GM21737 (cell line): ENCODE data around the gene ACOD1.
"Not testable (repeated sequence)": the region's sequence is repeated elsewhere in the genome, so short reads cannot be mapped to it uniquely, and the experiment has no call there.

Experiments used
- ATAC-seq: cut with Tn5 transposase; IDR thresholded peaks from one replicate; pipeline ENCODE4 v1.9.1; 2021; ENCODE audit warnings: mild to moderate bottlenecking, moderate library complexity; ENCODE audit not compliant: unreplicated experiment

ACOD1 gene

DNA sequence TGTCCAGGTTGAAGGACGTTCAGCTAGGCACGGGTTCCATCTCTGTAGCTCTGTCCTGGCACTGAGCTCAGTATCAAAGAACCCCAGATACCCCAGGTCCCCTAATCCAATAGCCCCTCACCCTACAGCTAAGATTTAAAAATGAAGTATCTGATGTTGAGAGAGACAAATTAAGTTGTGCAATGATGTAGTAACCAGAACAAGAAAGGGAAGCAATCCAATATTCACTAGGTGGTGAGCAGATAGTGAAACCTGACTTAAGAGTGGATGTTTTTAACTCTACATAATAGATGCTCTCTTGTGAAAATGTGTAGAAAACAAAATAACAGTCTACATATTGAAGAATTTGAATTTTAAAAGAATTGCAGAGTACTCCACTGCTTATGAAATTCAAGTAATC, 1.8 kb downstream of the ACOD1 start:
- ATAC-seq: no peak

DNA sequence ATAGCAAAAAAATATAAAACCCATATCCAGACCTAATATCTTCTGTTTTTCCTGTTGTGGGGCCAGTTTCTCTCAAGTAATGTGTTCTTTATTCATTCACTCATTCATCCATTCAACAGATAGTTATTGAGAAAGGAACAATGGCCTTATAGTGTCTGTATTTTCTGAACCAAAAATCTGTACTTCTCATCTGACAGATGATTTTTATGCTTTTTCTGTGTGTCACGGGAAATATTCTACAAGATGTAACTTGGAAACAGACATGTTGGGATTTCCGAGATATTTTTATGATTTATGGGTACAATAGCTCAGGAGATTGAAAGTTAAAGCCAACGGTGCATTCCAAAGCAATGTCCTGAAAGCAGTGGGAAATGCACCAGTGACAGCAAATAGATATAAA, 5.7 kb downstream of the ACOD1 start:
- ATAC-seq: no peak

DNA sequence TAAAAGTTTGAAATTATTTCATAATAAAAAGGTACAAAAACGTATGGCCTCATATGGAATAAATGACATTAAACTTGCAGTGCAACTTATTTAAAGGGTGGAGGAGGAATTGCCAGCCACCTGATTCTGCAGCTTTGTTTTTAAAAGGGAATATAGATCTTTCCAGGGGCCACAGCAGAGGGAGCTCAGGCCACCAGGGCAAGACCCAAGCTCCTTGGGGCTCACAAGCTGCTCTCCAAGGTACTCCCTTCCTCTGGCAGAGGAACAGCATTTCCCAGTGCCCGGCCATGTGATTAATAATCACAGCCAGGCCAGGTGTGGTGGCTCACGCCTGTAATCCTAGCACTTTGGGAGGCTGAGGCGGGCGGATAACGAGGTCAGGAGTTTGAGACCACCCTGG, 6.2 kb downstream of the ACOD1 start:
- no peak for ATAC-seq

DNA sequence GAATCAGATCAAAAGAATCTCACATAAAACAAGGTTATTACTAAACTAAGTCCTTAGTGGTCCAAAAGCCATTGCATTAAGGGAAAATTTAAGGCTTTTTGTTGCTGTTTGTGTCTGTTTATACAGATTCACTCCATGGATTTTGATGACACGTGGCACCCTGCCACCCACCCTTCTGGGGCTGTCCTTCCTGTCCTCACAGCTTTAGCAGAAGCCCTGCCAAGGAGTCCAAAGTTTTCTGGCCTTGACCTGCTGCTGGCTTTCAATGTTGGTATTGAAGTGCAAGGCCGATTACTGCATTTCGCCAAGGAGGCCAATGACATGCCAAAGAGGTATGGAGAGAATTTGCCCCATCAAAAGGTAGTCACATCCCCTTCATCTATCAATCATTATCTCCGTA, 6.9 kb downstream of the ACOD1 start:
- no peak for ATAC-seq

DNA sequence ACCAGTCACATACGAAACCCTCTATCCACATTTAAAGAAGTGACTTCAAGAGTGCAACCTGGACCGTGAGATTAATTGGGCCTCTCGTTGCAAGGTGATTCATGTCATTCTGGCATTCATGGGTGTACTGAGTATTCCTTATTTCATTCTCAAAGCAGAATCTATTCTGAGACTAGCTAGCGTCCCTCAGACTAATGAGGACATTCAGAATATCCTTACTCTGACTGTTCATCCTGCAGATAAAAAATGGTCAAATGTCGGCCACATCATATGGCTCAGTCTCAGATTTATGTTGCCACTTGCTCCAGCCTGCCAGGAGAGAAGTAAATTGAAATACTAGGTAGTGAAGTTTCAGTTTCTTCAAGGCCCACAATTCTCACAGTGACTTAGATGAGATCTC, 7.3 kb downstream of the ACOD1 start:
- ATAC-seq: no peak

DNA sequence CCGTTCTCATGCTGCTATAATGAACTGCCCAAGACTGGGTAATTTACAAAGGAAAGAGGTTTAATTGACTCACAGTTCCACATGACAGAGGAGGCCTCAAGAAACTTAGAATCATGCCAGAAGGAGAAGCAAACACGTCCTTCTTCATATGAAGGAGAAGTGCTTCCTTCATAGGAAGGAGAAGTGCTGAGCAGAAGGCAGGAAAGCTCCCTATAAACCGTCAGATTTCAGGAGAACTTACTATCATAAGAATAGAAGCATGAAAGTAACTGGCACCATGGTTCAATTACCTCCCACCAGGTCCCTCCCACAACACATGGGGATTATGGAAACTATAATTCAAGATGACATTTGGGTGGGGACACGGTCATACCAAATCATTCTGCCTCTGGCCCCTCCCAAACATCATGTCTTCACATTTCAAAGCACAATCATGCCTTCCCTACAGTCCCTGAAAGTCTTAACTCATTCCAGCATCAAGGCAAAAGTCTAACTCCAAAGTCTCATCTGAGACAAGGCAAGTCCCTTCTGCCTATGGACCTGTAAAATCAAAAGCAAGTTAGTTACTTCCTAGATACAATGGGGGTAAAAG, 10.6 kb downstream of the ACOD1 start:
- ATAC-seq: no peak

DNA sequence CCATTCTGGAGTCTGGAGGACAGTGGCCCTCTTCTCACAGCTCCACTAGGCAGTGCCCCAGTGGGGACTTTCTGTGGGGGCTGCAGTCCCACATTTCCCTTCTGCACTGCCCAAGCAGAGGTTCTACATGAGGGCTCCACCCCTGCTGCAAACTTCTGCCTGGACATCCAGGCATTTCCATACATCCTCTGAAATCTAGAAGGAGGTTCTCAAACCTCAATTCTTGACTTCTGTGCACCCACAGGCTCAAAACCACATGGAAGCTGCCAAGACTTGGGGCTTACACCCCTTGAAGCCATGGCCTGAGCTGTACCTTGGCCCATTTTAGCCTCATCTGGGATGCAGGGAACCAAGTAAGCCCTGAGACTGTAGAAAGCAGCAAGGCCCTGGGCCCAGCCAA, 11.4 kb downstream of the ACOD1 start:
- ATAC-seq: not testable (repeated sequence)

DNA sequence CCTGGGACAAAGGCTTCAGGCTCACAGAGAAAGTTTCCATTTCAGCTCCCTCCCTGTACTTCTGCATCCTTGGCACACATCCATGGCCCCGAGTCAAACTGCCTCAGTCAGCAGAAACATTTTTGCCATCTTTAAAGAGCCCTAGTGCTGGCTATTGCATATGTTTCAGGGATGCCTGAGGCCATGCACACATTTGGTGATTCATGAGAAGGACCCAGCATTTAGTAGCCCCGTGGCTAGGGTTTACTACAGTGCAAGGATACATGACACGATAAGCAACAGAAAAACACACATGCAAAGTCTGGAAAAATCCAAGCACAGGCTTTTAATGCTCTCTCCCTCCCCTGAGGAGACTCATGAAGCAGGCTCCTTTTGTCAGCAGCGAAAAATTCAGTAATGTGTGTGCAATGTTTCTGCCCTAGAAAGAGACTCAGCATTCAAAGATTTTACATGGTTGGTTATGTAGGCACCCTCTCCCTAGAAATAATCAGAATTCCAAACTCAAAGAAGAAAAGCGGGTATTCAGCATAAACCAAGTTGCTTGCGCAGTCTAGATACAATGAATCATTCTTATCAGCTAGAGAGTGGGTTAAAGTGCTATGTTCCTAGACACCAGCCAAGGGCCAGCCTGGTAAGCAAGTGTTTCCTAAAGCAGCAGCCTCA, 17.6 kb downstream of the ACOD1 start:
- no peak for ATAC-seq

DNA sequence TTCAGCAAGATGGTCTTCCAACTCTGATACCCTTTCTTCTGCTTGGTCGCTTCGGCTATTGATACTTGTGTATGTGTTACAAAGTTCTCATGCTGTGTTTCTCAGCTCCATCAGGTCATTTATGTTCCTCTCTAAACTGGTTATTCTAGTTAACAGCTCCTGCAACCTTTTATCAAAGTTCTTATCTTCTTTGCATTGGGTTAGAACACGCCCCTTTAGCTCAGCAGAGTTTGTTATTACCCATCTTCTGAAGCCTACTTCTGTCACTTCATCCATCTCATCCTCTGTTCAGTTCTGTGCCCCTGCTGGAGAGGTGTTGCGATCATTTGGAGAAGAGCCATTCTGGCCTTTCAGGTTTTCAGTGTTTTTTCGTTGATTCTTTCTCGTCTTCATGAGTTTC, 18.7 kb downstream of the ACOD1 start:
- no peak for ATAC-seq

DNA sequence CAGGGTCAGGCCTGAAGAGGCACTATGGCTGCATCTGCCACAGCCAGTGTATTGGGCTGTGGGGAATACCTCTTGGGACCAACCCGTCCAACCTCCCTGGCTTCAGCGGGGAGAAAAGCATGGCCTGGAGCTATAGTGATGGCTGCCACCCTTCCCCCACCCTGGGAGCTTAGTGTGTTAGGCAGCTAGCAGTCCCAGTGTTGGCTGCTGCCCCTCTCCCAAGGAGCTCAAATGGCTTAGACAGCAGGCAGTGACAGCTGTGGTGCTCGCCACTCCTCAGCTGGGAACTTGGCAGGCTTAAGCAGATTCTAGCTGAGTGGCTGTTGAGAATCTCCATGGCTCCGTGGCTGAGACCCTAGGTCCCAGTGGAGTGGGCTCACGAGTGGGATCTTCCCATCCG, 19.7 kb downstream of the ACOD1 start:
- no peak for ATAC-seq

DNA sequence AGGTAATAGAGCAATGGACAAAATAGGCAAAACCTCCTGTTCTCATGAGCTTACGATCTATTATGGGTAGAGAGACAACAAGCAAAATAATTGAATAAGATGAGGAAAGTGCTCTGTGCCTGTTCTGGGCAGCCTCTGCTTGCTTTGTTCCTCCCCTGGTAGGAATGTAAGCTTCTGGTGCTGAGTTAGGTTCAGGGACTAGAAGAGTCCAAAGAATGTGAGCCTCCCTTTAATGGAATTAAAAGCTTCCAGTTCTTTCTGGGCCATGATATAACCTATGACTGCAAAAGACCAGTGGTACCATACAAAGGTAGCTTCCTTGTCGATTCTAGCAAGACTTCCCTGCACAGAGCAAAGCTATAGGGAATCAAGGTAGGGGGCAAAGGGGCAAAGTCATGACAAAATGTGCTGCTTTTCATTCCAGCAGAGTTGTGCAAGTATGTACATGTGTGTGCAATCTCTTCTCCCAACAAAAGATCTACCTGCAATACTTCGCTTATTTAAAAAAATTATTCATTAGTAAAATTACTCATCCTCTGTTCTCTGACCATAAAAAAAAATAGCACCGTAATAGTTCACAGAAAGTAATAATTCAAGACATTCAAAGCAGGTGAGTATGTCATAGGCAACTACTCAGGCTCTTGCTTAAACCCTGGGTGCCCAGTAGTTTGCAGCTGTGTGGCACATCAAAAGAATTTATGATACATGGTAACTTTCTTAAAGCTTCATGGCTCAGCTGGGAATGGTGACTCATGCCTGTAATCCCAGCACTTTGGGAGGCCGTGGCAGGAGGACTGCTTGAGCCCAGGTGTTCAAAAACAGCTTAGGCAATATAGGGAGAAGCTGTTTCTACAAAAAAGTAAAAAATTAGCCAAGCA, 21.4 kb downstream of the ACOD1 start:
- ATAC-seq: no peak

DNA sequence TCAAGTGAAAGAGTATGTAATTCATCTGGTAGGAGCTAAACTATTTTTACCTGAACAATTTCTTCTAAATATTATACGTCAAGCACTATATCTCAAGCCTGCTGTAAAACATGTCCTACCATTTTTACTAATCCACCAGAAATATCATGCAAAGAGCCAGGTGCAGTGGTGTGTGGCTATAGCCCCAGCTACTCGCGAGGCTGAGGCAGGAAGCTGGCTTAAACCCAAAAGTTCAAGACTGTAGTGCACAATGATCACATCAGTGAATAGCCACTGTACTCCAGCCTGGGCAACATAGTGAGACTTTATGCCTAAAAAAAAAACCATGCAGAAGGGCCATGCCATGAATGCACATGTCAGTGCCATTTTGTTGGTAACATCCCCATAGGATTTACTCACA, 22.9 kb downstream of the ACOD1 start:
- no peak for ATAC-seq

DNA sequence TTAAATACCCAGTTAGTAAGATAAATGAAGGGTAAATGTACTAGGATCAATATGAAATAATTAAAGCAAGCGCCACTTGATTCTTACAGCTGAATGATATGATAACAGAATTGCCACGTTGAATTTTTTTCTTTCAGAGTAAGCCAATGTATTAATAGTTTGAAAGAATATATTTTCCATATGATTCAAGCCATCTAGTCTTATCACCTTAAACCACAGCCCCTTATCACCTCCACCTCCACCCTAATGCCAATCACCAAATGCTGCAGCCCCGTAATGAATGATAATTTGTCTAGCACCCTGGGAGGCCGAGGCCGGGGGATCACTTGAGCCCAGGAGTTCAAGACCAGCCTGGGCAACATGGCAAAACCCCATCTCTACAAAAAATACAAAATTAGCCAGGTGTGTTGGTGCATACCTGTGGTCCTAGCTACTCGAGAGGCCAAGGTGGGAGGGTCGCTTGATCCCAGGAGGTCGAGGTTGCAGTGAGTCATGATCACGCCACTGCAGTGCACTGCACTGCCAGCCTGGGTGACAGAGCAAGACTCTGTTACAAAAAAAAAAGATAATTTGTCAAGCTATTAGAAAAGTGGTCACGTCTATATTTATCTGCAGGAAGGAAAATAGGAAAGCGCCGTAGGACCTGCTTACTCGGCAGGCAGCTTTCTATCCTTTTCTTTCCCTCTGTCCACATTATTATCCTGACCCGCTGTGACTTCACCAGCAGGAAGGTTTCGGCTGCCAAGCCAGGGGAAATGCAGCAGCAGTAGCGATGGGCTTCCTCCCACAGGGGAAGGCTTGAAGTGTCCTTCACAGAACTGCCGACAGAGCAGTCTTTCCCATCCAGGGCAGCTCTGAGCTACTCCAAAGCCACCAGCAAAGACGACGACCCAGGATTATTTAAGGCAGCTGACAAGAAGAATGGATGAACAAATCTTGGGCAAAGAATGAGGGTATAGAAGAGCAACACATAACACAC, 23.8 kb downstream of the ACOD1 start:
- ATAC-seq: no peak

DNA sequence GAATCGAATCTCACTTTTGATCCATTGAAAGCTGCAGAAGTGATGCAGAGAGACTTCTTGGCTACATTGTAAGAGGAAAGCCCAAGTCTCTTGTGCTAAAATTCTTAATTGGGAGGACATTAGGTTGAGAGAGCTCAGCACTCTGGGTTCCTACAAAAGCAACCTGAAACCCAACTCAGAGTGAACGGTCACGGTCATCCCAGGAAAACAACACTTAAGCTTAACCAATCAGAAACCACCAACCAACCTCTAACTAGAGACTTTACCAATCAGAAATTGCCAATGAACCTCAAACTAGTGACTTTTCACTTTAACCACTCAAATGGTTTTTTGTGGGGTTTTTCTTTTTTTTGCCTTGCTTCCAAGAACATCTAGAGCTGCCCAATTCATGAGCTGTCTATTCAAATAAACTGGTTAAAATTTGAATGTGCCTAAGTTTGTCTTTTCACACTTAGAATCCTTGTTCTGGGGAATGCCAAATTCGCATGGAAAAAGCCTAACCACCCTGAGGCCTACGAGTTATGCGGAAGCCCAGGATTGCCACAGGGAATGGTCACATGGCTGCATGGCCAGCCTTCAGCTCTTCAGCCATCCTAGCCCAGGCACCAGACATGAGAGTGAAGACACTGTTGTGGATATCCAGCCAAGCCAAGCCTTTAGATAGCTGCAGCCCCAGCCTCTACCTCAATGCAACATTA, 25.8 kb downstream of the ACOD1 start:
- ATAC-seq: no peak

DNA sequence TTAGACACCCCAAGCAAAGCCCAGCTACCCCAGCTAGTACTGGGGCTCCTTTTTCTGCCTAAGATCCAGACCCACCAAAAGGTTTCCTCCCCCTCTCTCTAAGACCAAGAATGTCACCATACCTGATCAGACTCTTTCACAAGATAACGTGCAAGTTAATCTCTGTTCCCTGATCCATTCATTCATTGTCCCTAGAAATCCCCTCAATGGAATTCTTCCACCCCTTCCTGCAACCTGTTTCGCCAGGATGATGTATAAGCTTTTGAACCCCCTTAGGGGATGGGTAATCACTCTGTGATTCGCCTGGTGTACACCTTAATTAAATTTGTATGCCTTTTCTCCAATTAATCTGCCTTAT, 26.3 kb downstream of the ACOD1 start:
- ATAC-seq: no peak

DNA sequence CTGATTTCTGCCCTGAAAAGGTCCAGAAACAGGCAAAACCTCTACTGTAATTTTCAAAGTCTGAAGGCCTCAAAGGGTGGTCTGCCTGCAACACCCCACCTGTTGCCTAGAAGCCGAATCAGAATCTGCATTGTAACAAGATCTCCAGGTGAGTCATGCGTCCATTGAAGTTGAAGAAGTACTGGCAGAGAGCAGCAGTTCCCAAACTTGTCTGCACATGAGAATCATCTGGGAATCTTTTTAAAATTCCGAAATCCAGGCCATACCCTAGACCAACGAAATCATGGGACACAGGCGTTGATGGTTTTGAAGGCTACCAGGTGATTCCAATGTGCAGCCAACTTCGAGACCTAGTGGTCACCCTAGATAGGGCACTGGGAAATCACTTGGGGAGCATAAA, 27.6 kb downstream of the ACOD1 start:
- no peak for ATAC-seq

DNA sequence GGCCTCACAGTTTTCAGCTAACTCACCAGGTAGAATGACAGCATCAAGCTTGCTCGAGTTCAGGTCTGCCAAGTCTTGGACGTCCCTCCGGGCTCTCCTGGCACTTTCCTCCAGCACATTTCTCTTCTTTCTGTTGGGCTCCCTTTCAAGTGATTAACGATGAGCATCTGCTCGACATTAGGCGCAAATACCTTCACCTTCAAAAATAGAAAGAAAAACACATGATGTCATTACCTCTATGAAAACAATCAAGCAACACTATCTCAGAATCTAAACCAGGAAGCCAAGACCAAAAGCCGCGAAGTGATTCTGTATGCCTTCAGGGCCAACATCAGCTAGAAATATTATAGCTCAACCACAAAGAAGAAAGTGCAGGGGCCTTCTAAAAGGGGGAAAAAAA, 28.2 kb downstream of the ACOD1 start:
- no peak for ATAC-seq

DNA sequence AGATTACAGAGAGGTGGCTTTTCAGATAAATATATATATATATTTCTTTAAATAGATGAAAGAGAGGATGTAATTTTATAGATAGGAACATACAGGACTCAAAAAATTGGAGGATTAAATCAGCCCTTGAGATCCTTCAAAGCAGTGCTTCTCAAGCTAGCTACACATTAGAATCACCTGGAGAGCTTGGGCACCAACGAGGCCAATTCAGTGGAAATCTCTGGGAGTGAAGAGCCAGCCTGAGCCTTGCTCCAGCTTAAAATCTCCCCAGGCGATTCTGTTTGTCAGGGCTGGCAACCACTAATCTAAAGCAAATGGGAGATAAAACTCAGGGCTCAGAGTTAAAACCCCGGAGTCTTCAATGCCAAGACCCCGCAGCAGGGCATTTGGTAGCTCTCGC, 28.6 kb downstream of the ACOD1 start:
- ATAC-seq: no peak

DNA sequence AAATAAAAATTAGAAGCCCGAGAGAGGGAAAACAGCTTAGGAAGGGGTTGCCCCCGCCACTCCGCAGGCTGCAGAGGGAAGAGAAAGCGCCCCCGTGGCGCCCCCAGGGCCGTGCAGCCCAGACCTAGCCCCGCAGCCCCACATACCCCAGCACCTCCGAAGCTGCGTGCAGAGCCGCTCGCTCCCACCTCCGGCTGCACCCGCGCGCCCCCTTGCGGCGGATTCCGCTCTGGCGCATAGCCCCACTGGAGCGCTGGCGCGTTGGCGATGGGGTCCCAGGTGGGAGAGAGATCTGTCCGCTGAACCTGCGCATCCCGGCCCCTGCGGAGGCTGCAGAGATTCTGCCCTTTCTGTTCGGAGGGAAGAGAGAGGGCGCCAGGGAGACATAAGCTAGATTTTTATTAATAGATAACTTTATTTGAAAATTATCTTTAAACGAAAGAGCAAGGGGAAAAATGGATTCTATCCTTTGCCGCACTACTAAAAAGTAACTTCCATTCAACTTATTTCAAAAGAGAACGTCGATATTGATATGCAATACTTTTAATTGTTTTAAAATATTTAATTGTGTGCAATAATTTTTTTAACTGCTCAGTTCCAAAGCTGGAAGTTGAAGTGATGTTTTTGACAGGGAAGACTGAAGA, 31.9 kb downstream of the ACOD1 start:
- peak; percentile 100 for ATAC-seq

DNA sequence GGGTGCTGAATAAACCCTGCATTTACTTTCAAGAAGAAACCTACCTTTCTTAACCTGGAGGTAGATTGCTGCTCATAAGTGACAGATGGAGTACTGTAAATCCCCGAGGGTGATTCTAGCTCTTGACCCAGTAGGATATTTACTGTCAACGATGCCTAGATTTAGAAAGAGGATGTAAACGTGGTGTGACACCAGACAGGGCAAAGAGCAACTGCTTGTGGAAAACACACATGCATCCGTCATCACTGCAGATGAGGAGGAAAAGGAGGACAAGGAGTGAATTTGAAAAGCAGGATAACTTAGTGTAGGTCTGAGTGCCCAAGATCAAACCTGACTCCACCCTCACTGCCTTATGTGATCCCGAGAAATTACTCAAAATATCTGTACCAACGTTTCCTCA, 33.8 kb downstream of the ACOD1 start:
- ATAC-seq: no peak
